Activated naive CD8-positive, alpha-beta T cell treated with anti-CD3 and anti-CD28 coated beads, Interleukin-2, amount 50 U/mL, for 16 hours (primary cell): ENCODE data around the gene ABI1.

Source experiments
- DNase-seq: peaks from one replicate; pipeline ENCODE4 v3.0.0-alpha.2; 2020; ENCODE audit warnings: low read depth, low spot score

Gene ABI1

GRCh38 chr10:26855186-26855585 is 5.6 kb downstream of the ABI1 start:
- no peak for DNase-seq

GRCh38 chr10:26854524-26854923 is 6.2 kb downstream of the ABI1 start:
- no peak for DNase-seq

GRCh38 chr10:26844396-26844975 is 16.3 kb downstream of the ABI1 start:
- no peak for DNase-seq

GRCh38 chr10:26843736-26844135 is 17.0 kb downstream of the ABI1 start:
- no peak for DNase-seq

- DNase-seq, result no peak
These were observed 18.9 kb downstream of the ABI1 start for GRCh38 chr10:26841733-26842317.

- DNase-seq, result no peak
These were observed 19.6 kb downstream of the ABI1 start for GRCh38 chr10:26840938-26841732.

GRCh38 chr10:26839966-26840627 is 20.7 kb downstream of the ABI1 start:
- DNase-seq, result no peak

GRCh38 chr10:26837139-26837538 is 23.6 kb downstream of the ABI1 start:
- no peak for DNase-seq

GRCh38 chr10:26835025-26835424 is 25.7 kb downstream of the ABI1 start:
- no peak for DNase-seq

- no peak for DNase-seq
These were observed 27.8 kb downstream of the ABI1 start for GRCh38 chr10:26832960-26833359.

GRCh38 chr10:26831936-26832335 is 28.8 kb downstream of the ABI1 start:
- DNase-seq, result no peak

- no peak for DNase-seq
These were observed 30.8 kb downstream of the ABI1 start for GRCh38 chr10:26829810-26830515.

GRCh38 chr10:26824015-26824690 is 36.6 kb downstream of the ABI1 start:
- no peak for DNase-seq

GRCh38 chr10:26821699-26822570 is 38.8 kb downstream of the ABI1 start:
- no peak for DNase-seq

GRCh38 chr10:26815500-26815899 is 45.3 kb downstream of the ABI1 start:
- no peak for DNase-seq

GRCh38 chr10:26810435-26811026 is 50.2 kb downstream of the ABI1 start:
- no peak for DNase-seq

- no peak for DNase-seq
These were observed 50.8 kb downstream of the ABI1 start for GRCh38 chr10:26809973-26810372.

GRCh38 chr10:26807532-26807931 is 53.2 kb downstream of the ABI1 start:
- DNase-seq, result no peak

GRCh38 chr10:26806557-26806956 is 54.2 kb downstream of the ABI1 start:
- DNase-seq, result no peak
